ENCODE data around the gene DIPK2B.

- TF ChIP-seq, protein P1, sequence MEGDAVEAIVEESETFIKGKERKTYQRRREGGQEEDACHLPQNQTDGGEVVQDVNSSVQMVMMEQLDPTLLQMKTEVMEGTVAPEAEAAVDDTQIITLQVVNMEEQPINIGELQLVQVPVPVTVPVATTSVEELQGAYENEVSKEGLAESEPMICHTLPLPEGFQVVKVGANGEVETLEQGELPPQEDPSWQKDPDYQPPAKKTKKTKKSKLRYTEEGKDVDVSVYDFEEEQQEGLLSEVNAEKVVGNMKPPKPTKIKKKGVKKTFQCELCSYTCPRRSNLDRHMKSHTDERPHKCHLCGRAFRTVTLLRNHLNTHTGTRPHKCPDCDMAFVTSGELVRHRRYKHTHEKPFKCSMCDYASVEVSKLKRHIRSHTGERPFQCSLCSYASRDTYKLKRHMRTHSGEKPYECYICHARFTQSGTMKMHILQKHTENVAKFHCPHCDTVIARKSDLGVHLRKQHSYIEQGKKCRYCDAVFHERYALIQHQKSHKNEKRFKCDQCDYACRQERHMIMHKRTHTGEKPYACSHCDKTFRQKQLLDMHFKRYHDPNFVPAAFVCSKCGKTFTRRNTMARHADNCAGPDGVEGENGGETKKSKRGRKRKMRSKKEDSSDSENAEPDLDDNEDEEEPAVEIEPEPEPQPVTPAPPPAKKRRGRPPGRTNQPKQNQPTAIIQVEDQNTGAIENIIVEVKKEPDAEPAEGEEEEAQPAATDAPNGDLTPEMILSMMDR (IDR thresholded peaks at IDR 0.05), result no peak
- no peak for TF ChIP-seq EZH2 (IDR thresholded peaks at IDR 0.05; ENCODE audit: borderline replicate concordance, insufficient read depth, low read depth, low read length, poor library complexity, severe bottlenecking)
Observed at GRCh38 chrX:45229348-45229747, 28.7 kb upstream of the DIPK2B start.

Measured in B cell (primary cell).